Coronary artery (tissue), 2 donors: ENCODE measurements around the gene GPI.
"Not testable (repeated sequence)": the region's sequence is repeated elsewhere in the genome, so short reads cannot be mapped to it uniquely, and the experiment has no call there.

Experiments
- DNase-seq: peaks from one replicate; pipeline ENCODE4 v3.0.0-alpha.2; 2017; ENCODE audit warnings: low spot score
- H3K27ac ChIP-seq, 2 donors: fragments of 200-600 bp; sonication (generic); one replicate each; pipeline ENCODE4 v1.5.1; 2016 to 2019
- H3K4me3 ChIP-seq: fragments of 200-600 bp; sonication (generic); 2 replicates; pipeline ENCODE4 v1.5.1; 2016; ENCODE audit warnings: mild to moderate bottlenecking, moderate library complexity
- CTCF ChIP-seq: fragments of 200-600 bp; sonication (generic); IDR thresholded peaks from one replicate; pipeline ENCODE4 v1.5.1; 2019; ENCODE audit warnings: antibody characterized with exemption

GPI gene

GRCh38 chr19:34366738-34367623, 2.0 kb downstream of the GPI start:
- DNase-seq, result no peak
- H3K4me3 ChIP-seq, result peak overlapping the region; percentile 84
- H3K27ac ChIP-seq, result no peak overlapping the region
- no peak for TF ChIP-seq CTCF

- Histone ChIP-seq H3K27ac (no peak overlapping the region), H3K4me3 (no peak overlapping the region)
- DNase-seq, result no peak
- no peak for TF ChIP-seq CTCF
Measured at GRCh38 chr19:34367624-34367957, 2.6 kb downstream of the GPI start.

- no peak overlapping the region for H3K27ac ChIP-seq
- DNase-seq, result no peak
- no peak for TF ChIP-seq CTCF
- no peak overlapping the region for H3K4me3 ChIP-seq
Measured at GRCh38 chr19:34368338-34368737, 3.3 kb downstream of the GPI start.

- not testable (repeated sequence) for H3K4me3 ChIP-seq, H3K27ac ChIP-seq, DNase-seq
Measured at GRCh38 chr19:34369166-34369565, 4.2 kb downstream of the GPI start.

GRCh38 chr19:34370117-34370516, 5.1 kb downstream of the GPI start:
- H3K4me3 ChIP-seq, result no peak overlapping the region
- no peak for TF ChIP-seq CTCF
- no peak overlapping the region for H3K27ac ChIP-seq
- DNase-seq, result no peak

- TF ChIP-seq CTCF, result no peak
- DNase-seq, result no peak
- Histone ChIP-seq H3K27ac (no peak overlapping the region), H3K4me3 (no peak overlapping the region)
Measured at GRCh38 chr19:34370983-34371382, 6.0 kb downstream of the GPI start.

- DNase-seq, result no peak
- no peak overlapping the region for H3K27ac ChIP-seq
- no peak for TF ChIP-seq CTCF
- H3K4me3 ChIP-seq, result no peak overlapping the region
Measured at GRCh38 chr19:34373601-34374288, 8.7 kb downstream of the GPI start.
